Activated B cell treated with CpG ODN at 0.5 μM for 24 hours (primary cell): ENCODE results near the gene TSR3. TPM values are rescaled to one million over a fixed set of nuclear protein-coding genes. Genes with fewer than 3 reads are reported as not detected.

Experiments used
- ATAC-seq: fragments of 200-7000 bp; cut with Tn5 transposase; one replicate; pipeline ENCODE4 v1.10.0; 2021; ENCODE audit warnings: low read depth, mild to moderate bottlenecking, moderate library complexity
- CTCF ChIA-PET: fragments of 350-600 bp; sonication (Branson Sonifier 250); formaldehyde crosslinking; loops from one replicate; lab custom pipeline; 2021; ENCODE audit warnings: antibody characterized with exemption; lab: Charles Lee
- POLR2A ChIA-PET: fragments of 350-600 bp; sonication (Branson Sonifier 250); formaldehyde crosslinking; loops from one replicate; lab custom pipeline; 2021; ENCODE audit warnings: antibody characterized with exemption; lab: Charles Lee
- DNase-seq: peaks from one replicate; pipeline ENCODE4 v3.0.0; 2022
- H3K27ac Mint-ChIP-seq: one replicate; pipeline ENCODE4 v1.8.0; 2020; ENCODE audit warnings: mixed read lengths
- H3K27me3 Mint-ChIP-seq: one replicate; pipeline ENCODE4 v1.8.0; 2021; ENCODE audit warnings: mixed read lengths
- H3K36me3 Mint-ChIP-seq: one replicate; pipeline ENCODE4 v1.8.0; 2021; ENCODE audit warnings: low read depth, mixed read lengths
- H3K4me1 Mint-ChIP-seq: one replicate; pipeline ENCODE4 v1.8.0; 2021; ENCODE audit warnings: mixed read lengths
- H3K4me3 Mint-ChIP-seq: one replicate; pipeline ENCODE4 v1.8.0; 2020; ENCODE audit warnings: mild to moderate bottlenecking, mixed read lengths
- H3K9me3 Mint-ChIP-seq: one replicate; pipeline ENCODE4 v1.8.0; 2020; ENCODE audit warnings: mixed read lengths
- CTCF ChIP-seq: fragments of 200-600 bp; IDR thresholded peaks from one replicate; pipeline ENCODE4 v1.8.0; 2022; ENCODE audit warnings: antibody characterized with exemption, mild to moderate bottlenecking
- intact Hi-C: fragments of 100-400 bp; cut with micrococcal nuclease; formaldehyde crosslinking; loops from one replicate; pipeline ENCODE4 v1.15.1; 2024
- total RNA-seq: library from RNA; stranded (reverse); gene quantifications from 2 replicates; pipeline ENCODE4 v1.2.3, GENCODE V29; 2022

TSR3 gene
- total RNA-seq, 1 donor from 2014 or later, result 45.3 TPM

GRCh38 chr16:1355591-1355990 lies 3.9 kb upstream of the TSR3 start:
- H3K36me3 Mint-ChIP-seq, result peaks cover 16% of the 10 kb centered on the region
- CTCF ChIA-PET, result no interaction called here
- ATAC-seq, result no peak
- intact Hi-C loops, result no loop called here
- no peak for DNase-seq
- H3K9me3 Mint-ChIP-seq, result no peaks in the 10 kb centered on the region
- no peak overlapping the region for H3K4me3 Mint-ChIP-seq
- H3K27ac Mint-ChIP-seq, result no peak overlapping the region
- H3K27me3 Mint-ChIP-seq, result no peaks in the 10 kb centered on the region
- POLR2A ChIA-PET, result no interaction called here
- H3K4me1 Mint-ChIP-seq, result peaks cover 30% of the 10 kb centered on the region
- TF ChIP-seq CTCF, result no peak

- H3K4me3 Mint-ChIP-seq, result no peak overlapping the region
- H3K4me1 Mint-ChIP-seq, result peaks cover 35% of the 10 kb centered on the region
- no peak for ATAC-seq
- ChIA-PET POLR2A (no interaction called here), CTCF (no interaction called here)
- no peak for TF ChIP-seq CTCF
- H3K27ac Mint-ChIP-seq, result peak overlapping the region; percentile 64
- intact Hi-C loops, result no loop called here
- H3K9me3 Mint-ChIP-seq, result no peaks in the 10 kb centered on the region
- DNase-seq, result no peak
- H3K27me3 Mint-ChIP-seq, result no peaks in the 10 kb centered on the region
- peaks cover 16% of the 10 kb centered on the region for H3K36me3 Mint-ChIP-seq
Measured at GRCh38 chr16:1354815-1355540, 3.3 kb upstream of the TSR3 start.

- ATAC-seq (peak; percentile 29), DNase-seq (no peak)
- ChIA-PET POLR2A (interaction anchor here (1.0 to 1.8 kb wide), 3 partner anchors 8 to 70 kb away, joined by 3 to 15 read pairs (median 6); partner anchors contain the start of gene UQCC4), CTCF (no interaction called here)
- no peaks in the 10 kb centered on the region for H3K9me3 Mint-ChIP-seq
- no peaks in the 10 kb centered on the region for H3K27me3 Mint-ChIP-seq
- peak overlapping the region; percentile 80 for H3K4me3 Mint-ChIP-seq
- peaks cover 24% of the 10 kb centered on the region for H3K36me3 Mint-ChIP-seq
- H3K27ac Mint-ChIP-seq, result peak overlapping the region; percentile 69
- intact Hi-C loops, result loop anchor here (1.0 to 2.0 kb wide), 4 partner anchors 8 to 355 kb away; partner anchors contain the start of genes MAPK8IP3 and UQCC4
- H3K4me1 Mint-ChIP-seq, result peaks cover 30% of the 10 kb centered on the region
- TF ChIP-seq CTCF, result no peak
Measured at GRCh38 chr16:1351215-1351581, 480 bp downstream of the TSR3 start.

GRCh38 chr16:1350691-1351090 lies 987 bp downstream of the TSR3 start:
- no peaks in the 10 kb centered on the region for H3K27me3 Mint-ChIP-seq
- H3K4me3 Mint-ChIP-seq, result peak overlapping the region; percentile 80
- no peaks in the 10 kb centered on the region for H3K9me3 Mint-ChIP-seq
- POLR2A ChIA-PET, result interaction anchor here (1.0 to 1.8 kb wide), 3 partner anchors 8 to 70 kb away, joined by 3 to 15 read pairs (median 6); partner anchors contain the start of gene UQCC4
- peaks cover 30% of the 10 kb centered on the region for H3K4me1 Mint-ChIP-seq
- intact Hi-C loops, result loop anchor here (1.0 to 2.0 kb wide), 4 partner anchors 7 to 356 kb away; partner anchors contain the start of genes MAPK8IP3 and UQCC4
- peak overlapping the region; percentile 35 for H3K27ac Mint-ChIP-seq
- H3K36me3 Mint-ChIP-seq, result peaks cover 24% of the 10 kb centered on the region
- TF ChIP-seq CTCF, result no peak
- ATAC-seq (no peak), DNase-seq (no peak)
- CTCF ChIA-PET, result no interaction called here

- Mint-ChIP-seq H3K9me3 (no peaks in the 10 kb centered on the region), H3K4me3 (peak overlapping the region; percentile 35), H3K27me3 (no peaks in the 10 kb centered on the region), H3K36me3 (peaks cover 24% of the 10 kb centered on the region), H3K4me1 (peaks cover 27% of the 10 kb centered on the region), H3K27ac (no peak overlapping the region)
- POLR2A ChIA-PET, result no interaction called here
- DNase-seq, result no peak
- no peak for ATAC-seq
- CTCF ChIA-PET, result no interaction called here
- intact Hi-C loops, result loop anchor here (2.0 kb wide), 1 partner anchor 71 kb away; the partner anchor contains the start of gene UQCC4
- TF ChIP-seq CTCF, result no peak
Measured at GRCh38 chr16:1349951-1350350, 1.7 kb downstream of the TSR3 start.
